Nephron progenitor cell (in vitro differentiated cells): ENCODE data around the gene ANKS6.

Experiments
- DNase-seq: peaks from one replicate; pipeline ENCODE4 v3.0.0; 2021
- H3K27ac Mint-ChIP-seq: 2 replicates; pipeline ENCODE4 v1.8.0; 2021; ENCODE audit warnings: mild to moderate bottlenecking, moderate library complexity, mixed read lengths
- H3K27me3 Mint-ChIP-seq: 2 replicates; pipeline ENCODE4 v1.8.0; 2021; ENCODE audit warnings: mild to moderate bottlenecking, low read depth, mixed read lengths; ENCODE audit not compliant: poor library complexity
- H3K36me3 Mint-ChIP-seq: 2 replicates; pipeline ENCODE4 v1.8.0; 2021; ENCODE audit warnings: low read depth, mixed read lengths
- H3K4me1 Mint-ChIP-seq: 2 replicates; pipeline ENCODE4 v1.8.0; 2021; ENCODE audit warnings: mixed read lengths
- H3K4me3 Mint-ChIP-seq: 2 replicates; pipeline ENCODE4 v1.8.0; 2021; ENCODE audit warnings: mild to moderate bottlenecking, moderate library complexity, mixed read lengths
- H3K9me3 Mint-ChIP-seq: 2 replicates; pipeline ENCODE4 v1.8.0; 2021; ENCODE audit warnings: mild to moderate bottlenecking, moderate library complexity, mixed read lengths
- CTCF ChIP-seq: fragments of 200-600 bp; sonication (generic); IDR thresholded peaks from 2 replicates; pipeline ENCODE4 v1.5.0; 2021; ENCODE audit warnings: antibody characterized with exemption

The ANKS6 gene

GRCh38 chr9:98747476-98747875 is 48.9 kb downstream of the ANKS6 start:
- TF ChIP-seq CTCF: no peak
- no peak overlapping the region for H3K4me3 Mint-ChIP-seq

GRCh38 chr9:98745470-98745869 is 50.9 kb downstream of the ANKS6 start:
- Mint-ChIP-seq H3K4me1 (no peaks in the 10 kb centered on the region), H3K36me3 (peaks cover 43% of the 10 kb centered on the region), H3K4me3 (no peak overlapping the region), H3K27ac (peak overlapping the region; percentile 51), H3K9me3 (no peaks in the 10 kb centered on the region), H3K27me3 (no peaks in the 10 kb centered on the region)
- DNase-seq: no peak
- TF ChIP-seq CTCF: no peak

More at GRCh38 chr9:98747476-98747875, 48.9 kb downstream of the ANKS6 start:
- no peaks in the 10 kb centered on the region for H3K27me3 Mint-ChIP-seq
- H3K27ac Mint-ChIP-seq: peak overlapping the region; percentile 27
- no peaks in the 10 kb centered on the region for H3K9me3 Mint-ChIP-seq
- DNase-seq: no peak
- H3K4me1 Mint-ChIP-seq: no peaks in the 10 kb centered on the region
- peaks cover 60% of the 10 kb centered on the region for H3K36me3 Mint-ChIP-seq

GRCh38 chr9:98743818-98744611 is 52.3 kb downstream of the ANKS6 start:
- Mint-ChIP-seq H3K9me3 (peaks cover 4% of the 10 kb centered on the region), H3K36me3 (peaks cover 40% of the 10 kb centered on the region), H3K4me3 (no peak overlapping the region), H3K27ac (no peak overlapping the region), H3K27me3 (no peaks in the 10 kb centered on the region), H3K4me1 (no peaks in the 10 kb centered on the region)
- DNase-seq: no peak
- no peak for TF ChIP-seq CTCF

GRCh38 chr9:98743329-98743728 is 53.0 kb downstream of the ANKS6 start:
- H3K4me1 Mint-ChIP-seq: no peaks in the 10 kb centered on the region
- H3K36me3 Mint-ChIP-seq: peaks cover 40% of the 10 kb centered on the region
- no peak overlapping the region for H3K27ac Mint-ChIP-seq
- peaks cover 11% of the 10 kb centered on the region for H3K9me3 Mint-ChIP-seq
- H3K27me3 Mint-ChIP-seq: no peaks in the 10 kb centered on the region
- TF ChIP-seq CTCF: no peak
- DNase-seq: no peak
- H3K4me3 Mint-ChIP-seq: no peak overlapping the region

GRCh38 chr9:98742325-98743280 is 53.8 kb downstream of the ANKS6 start:
- Mint-ChIP-seq H3K4me3 (no peak overlapping the region), H3K27me3 (no peaks in the 10 kb centered on the region), H3K9me3 (peaks cover 18% of the 10 kb centered on the region), H3K4me1 (no peaks in the 10 kb centered on the region), H3K36me3 (peaks cover 42% of the 10 kb centered on the region), H3K27ac (no peak overlapping the region)
- no peak for DNase-seq
- no peak for TF ChIP-seq CTCF
